ENCODE measurements around the gene GPR108. TPM values are rescaled to one million over a fixed set of nuclear protein-coding genes. Genes with fewer than 3 reads are reported as not detected.

GPR108 gene
- total and polyA plus RNA-seq, 2 of the 13 experiments (the other 11 are each of a cell fraction or from before 2014, with no cell fraction given), result 36.4 to 63.0 TPM

- no peak for TF ChIP-seq ZNF784 (CRISPR knock-in tag; IDR thresholded peaks at IDR 0.05; ENCODE audit: borderline replicate concordance)
- no peak for TF ChIP-seq CBX2 (IDR thresholded peaks at IDR 0.05; ENCODE audit: low read depth, low read length)
- 0 out of 2 replicates have a peak, but pooled peaks have one; percentile 13 for TF ChIP-seq CBX2 (CRISPR knock-in tag; IDR thresholded peaks at IDR 0.05; ENCODE audit: low read depth)
- no peak for TF ChIP-seq ZNF549 (CRISPR knock-in tag; IDR thresholded peaks at IDR 0.05)
- peak; percentile 21; the same call in 1 of the 2 replicates for TF ChIP-seq ZBTB7A (CRISPR knock-in tag; IDR thresholded peaks at IDR 0.05)
- TF ChIP-seq NBN (conservative IDR thresholded peaks at IDR 0.05), result no peak
- peak; percentile 41 for TF ChIP-seq TMF1 (CRISPR knock-in tag; IDR thresholded peaks at IDR 0.05; ENCODE audit: low read depth)
- TF ChIP-seq BCL6 (CRISPR knock-in tag; IDR thresholded peaks at IDR 0.05), result 0 out of 2 replicates have a peak, but pooled peaks have one; percentile 17
- TF ChIP-seq ZBTB40 (IDR thresholded peaks at IDR 0.05), result no peak
- TF ChIP-seq ZBTB40 (CRISPR knock-in tag; IDR thresholded peaks at IDR 0.05), result no peak; the same call in 1 of the 2 replicates
- TF ChIP-seq STAT6 (CRISPR knock-in tag; IDR thresholded peaks at IDR 0.05; ENCODE audit: borderline replicate concordance), result peak; percentile 93; the same call in 1 of the 2 replicates
- TF ChIP-seq ZSCAN31 (CRISPR knock-in tag; IDR thresholded peaks at IDR 0.05; ENCODE audit: low read depth), result peak; percentile 84; the same call in 1 of the 2 replicates
- TF ChIP-seq SP1 (IDR thresholded peaks at IDR 0.05), result no peak
- TF ChIP-seq SP1 (CRISPR knock-in tag; IDR thresholded peaks at IDR 0.05), result peak; percentile 14; the same call in 1 of the 2 replicates
- TF ChIP-seq MTF1 (CRISPR knock-in tag; IDR thresholded peaks at IDR 0.05), result 0 out of 2 replicates have a peak, but pooled peaks have one; percentile 28
- peak; percentile 35; the same call in 1 of the 2 replicates for TF ChIP-seq RAD51 (IDR thresholded peaks at IDR 0.05; ENCODE audit: borderline replicate concordance)
- TF ChIP-seq ZSCAN12 (CRISPR knock-in tag; IDR thresholded peaks at IDR 0.05), result 0 out of 2 replicates have a peak, but pooled peaks have one; percentile 67
- TF ChIP-seq DMAP1 (CRISPR knock-in tag; IDR thresholded peaks at IDR 0.05), result peak; percentile 52; the same call in 1 of the 2 replicates
These were observed 15.1 kb upstream of the GPR108 start (continued) for GRCh38 chr19:6752256-6753177.
